K562 (cell line): ENCODE measurements around the gene CLCN5. TPM values are rescaled to one million over a fixed set of nuclear protein-coding genes. Genes with fewer than 3 reads are reported as not detected.

Experiments
- ARNT ChIP-seq, 2 experiments: fragments of 450-650 bp; IDR thresholded peaks; 2 replicates each; pipeline ENCODE4 v1.6.1; 2016; ENCODE audit warnings: mild to moderate bottlenecking in 1 of 2
- DNMT1 ChIP-seq: fragments of 450-650 bp; IDR thresholded peaks from 2 replicates; pipeline ENCODE4 v1.6.1; 2016; ENCODE audit warnings: antibody characterized with exemption, mild to moderate bottlenecking
- FOXJ3 ChIP-seq: sonication (generic); formaldehyde crosslinking; IDR thresholded peaks from 2 replicates; pipeline ENCODE4 v1.4.0; 2020; ENCODE audit warnings: mild to moderate bottlenecking, missing genetic modification reagents
- FOXP4 ChIP-seq: sonication (generic); formaldehyde crosslinking; IDR thresholded peaks from 2 replicates; pipeline ENCODE4 v1.8.0; 2022; ENCODE audit warnings: mild to moderate bottlenecking, missing genetic modification reagents, borderline replicate concordance
- LARP7 ChIP-seq: fragments of 450-650 bp; IDR thresholded peaks from 2 replicates; pipeline ENCODE4 v1.6.1; 2016
- MLLT1 ChIP-seq, 2 experiments: fragments of 450-650 bp; IDR thresholded peaks; 2 replicates each; pipeline ENCODE4 v1.6.1; 2016
- NFATC3 ChIP-seq: fragments of 450-650 bp; IDR thresholded peaks from 2 replicates; pipeline ENCODE4 v1.6.1; 2017; ENCODE audit warnings: mild to moderate bottlenecking
- PHF8 ChIP-seq: fragments of 200-600 bp; sonication (generic); IDR thresholded peaks from 2 replicates; pipeline ENCODE4 v1.6.1; 2012; ENCODE audit warnings: mixed run types, mild to moderate bottlenecking, inconsistent platforms, low read length, moderate library complexity, borderline replicate concordance
- RAD51 ChIP-seq: fragments of 450-650 bp; IDR thresholded peaks from 2 replicates; pipeline ENCODE4 v1.7.1; 2016; ENCODE audit warnings: low read depth, mild to moderate bottlenecking, borderline replicate concordance
- TGIF2 ChIP-seq: sonication (generic); formaldehyde crosslinking; IDR thresholded peaks from 2 replicates; pipeline ENCODE4 v1.8.1; 2022; ENCODE audit warnings: mild to moderate bottlenecking, missing genetic modification reagents, moderate library complexity
- YY1 ChIP-seq, 3 experiments: IDR thresholded peaks; 2 replicates each; pipeline ENCODE4 v1.6.1; 2011; ENCODE audit warnings: low read length in 2 of 3, mild to moderate bottlenecking in 2 of 3, moderate library complexity in 2 of 3, borderline replicate concordance in 1 of 3, control low read depth in 1 of 3, low read depth in 1 of 3; ENCODE audit not compliant: insufficient read depth in 3 of 3, insufficient replicate concordance in 2 of 3, control insufficient read depth in 1 of 3, insufficient read length in 1 of 3; ENCODE audit errors: extremely low read depth in 1 of 3
- ZEB2 ChIP-seq: fragments of 450-650 bp; IDR thresholded peaks from 2 replicates; pipeline ENCODE4 v1.6.1; 2016
- ZNF318 ChIP-seq, 2 experiments: fragments of 450-650 bp; IDR thresholded peaks; 2 replicates each; pipeline ENCODE4 v1.6.1; 2016; ENCODE audit warnings: mild to moderate bottlenecking in 2 of 2, borderline replicate concordance in 1 of 2, low read depth in 1 of 2, moderate library complexity in 1 of 2
- ZNF696 ChIP-seq: fragments of 250-450 bp; sonication (Bioruptor Pico); conservative IDR thresholded peaks from 2 replicates; pipeline ENCODE4 v1.4.0; 2020; ENCODE audit warnings: mild to moderate bottlenecking, moderate library complexity
- polyA plus RNA-seq, 8 experiments: library from polyadenylated mRNA; depleted of rRNA in 4 of 8; stranded (reverse) in 5 of 8; unstranded in 3 of 8; fragments of >200 nt; fragmentation: Nextera tagmentation in 2 of 8; fragmentation: Illumina TruSeq in 1 of 8; extraction: Ambion mirVana in 2 of 8; extraction: Trizol in 1 of 8; gene quantifications; 2 replicates each; pipeline versions ENCODE4 v1.2.1 to v1.2.3, GENCODE V29; 2011 to 2014; ENCODE audit warnings: inconsistent platforms in 1 of 8, missing spikeins in 1 of 8
- total RNA-seq, 7 experiments: library from RNA; depleted of rRNA in 6 of 7; stranded (reverse); fragments of >200 nt in 6 of 7; fragmentation: Illumina TruSeq in 2 of 7; extraction: Trizol in 2 of 7; gene quantifications; 2 replicates each; pipeline versions ENCODE4 v1.2.1 to v1.2.3, GENCODE V29; 2011 to 2021; ENCODE audit warnings: low replicate concordance in 1 of 7

CLCN5 gene
- total and polyA plus RNA-seq, 9 of the 15 experiments (the other 6 are each of a cell fraction or from before 2014, with no cell fraction given): 0.94 to 11.8 (median 7.1) TPM

GRCh38 chrX:49922291-49923241 lies at the start of gene CLCN5 (continued):
- TF ChIP-seq FOXJ3 (CRISPR knock-in tag) (no peak), ZEB2 (no peak), ZNF318 (IDR thresholded peaks at IDR 0.05; ENCODE audit: borderline replicate concordance in 1 of 2, low read depth in 1 of 2) (no peak), LARP7 (no peak), ARNT (IDR thresholded peaks at IDR 0.05) (no peak), FOXP4 (CRISPR knock-in tag) (no peak), PHF8 (peak; percentile 45; the same call in 1 of the 2 replicates), TGIF2 (no peak), RAD51 (no peak), MLLT1 (IDR thresholded peaks at IDR 0.05) (no peak), DNMT1 (no peak), NFATC3 (no peak), ZNF696 (no peak), YY1 (IDR thresholded peaks at IDR 0.05; ENCODE audit: borderline replicate concordance in 1 of 3, control insufficient read depth in 1 of 3, extremely low read depth in 1 of 3, insufficient read depth in 3 of 3, insufficient read length in 1 of 3, insufficient replicate concordance in 2 of 3, low read depth in 1 of 3, low read length in 2 of 3) (peak in 2 of 3 experiments; percentile 43 to 64)
